ENCODE data around the gene SLC25A47. TPM values are rescaled to one million over a fixed set of nuclear protein-coding genes. Genes with fewer than 3 reads are reported as not detected.

Gene SLC25A47
- total RNA-seq, 3 donors from 2014 or later = 0.17 TPM; not detected in 2

GRCh38 chr14:100298551-100299237 lies 24.4 kb upstream of the SLC25A47 start:
- no peaks in the 10 kb centered on the region for H3K36me3 ChIP-seq (ENCODE audit: low read depth)
- H3K9me3 ChIP-seq = no peaks in the 10 kb centered on the region
- intact Hi-C loops (cut with DNase I, micrococcal nuclease) = no loop called here
- H3K4me1 ChIP-seq (ENCODE audit: low read depth) = no peaks in the 10 kb centered on the region
- no peak for TF ChIP-seq CTCF (IDR thresholded peaks at IDR 0.05)
- DNase-seq = peak in 2 of 3 donors; percentile 23 to 48
- ATAC-seq = no peak
- no peak overlapping the region for H3K4me3 ChIP-seq

DNA sequence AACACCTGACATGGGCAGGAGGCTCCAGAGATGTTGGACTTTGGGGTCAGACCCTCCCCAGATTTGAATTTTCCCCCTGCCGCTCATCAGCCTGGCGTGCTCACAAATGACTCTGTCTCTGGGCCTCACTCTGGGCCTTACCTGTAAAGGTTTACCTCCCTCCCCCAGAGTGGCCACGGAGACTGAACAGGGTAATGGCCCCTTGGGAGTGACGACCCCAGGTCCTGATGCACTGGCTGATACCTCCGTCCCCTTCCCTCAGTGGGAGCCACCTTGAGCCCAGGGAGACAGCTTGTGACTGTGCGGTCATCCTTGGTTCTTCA lies 23.9 kb upstream of the SLC25A47 start:
- ATAC-seq (no peak), DNase-seq (peak in 2 of 3 donors; percentile 26 to 30)
- Histone ChIP-seq H3K36me3 (ENCODE audit: low read depth) (no peaks in the 10 kb centered on the region), H3K4me1 (ENCODE audit: low read depth) (no peaks in the 10 kb centered on the region), H3K9me3 (no peaks in the 10 kb centered on the region), H3K4me3 (no peak overlapping the region)
- intact Hi-C loops (cut with DNase I, micrococcal nuclease) = no loop called here
- TF ChIP-seq CTCF (IDR thresholded peaks at IDR 0.05) = no peak

DNA sequence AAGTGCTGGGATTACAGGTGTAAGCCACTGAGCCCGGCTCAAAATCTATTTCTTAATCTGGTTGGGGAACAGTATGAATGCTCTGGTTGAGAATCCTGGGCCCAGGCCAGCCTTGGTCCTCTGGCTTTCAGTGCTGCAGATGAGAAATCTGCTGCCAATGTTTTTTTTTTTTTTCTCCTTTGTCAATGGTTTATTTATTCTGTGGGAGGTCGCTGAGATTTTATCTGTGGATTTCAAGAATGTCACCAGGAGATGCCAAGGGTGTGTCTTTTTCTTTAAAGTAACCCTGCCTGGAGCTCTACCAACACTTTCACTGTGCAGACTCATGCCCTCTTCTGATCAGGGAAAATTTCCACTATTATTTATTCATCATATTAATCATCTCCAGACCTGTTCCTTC lies 20.5 kb upstream of the SLC25A47 start:
- Histone ChIP-seq H3K9me3 (no peaks in the 10 kb centered on the region), H3K4me3 (no peak overlapping the region), H3K4me1 (ENCODE audit: low read depth) (peaks cover 20% of the 10 kb centered on the region), H3K36me3 (ENCODE audit: low read depth) (no peaks in the 10 kb centered on the region)
- ATAC-seq (no peak), DNase-seq (peak in 1 of 3 donors; percentile 29)
- intact Hi-C loops (cut with DNase I, micrococcal nuclease) = loop anchor here in 1 of 2 donors (10.0 kb wide), 1 partner anchor 72 kb away; the partner anchor contains the start of gene WDR25
- no peak for TF ChIP-seq CTCF (IDR thresholded peaks at IDR 0.05)

DNA sequence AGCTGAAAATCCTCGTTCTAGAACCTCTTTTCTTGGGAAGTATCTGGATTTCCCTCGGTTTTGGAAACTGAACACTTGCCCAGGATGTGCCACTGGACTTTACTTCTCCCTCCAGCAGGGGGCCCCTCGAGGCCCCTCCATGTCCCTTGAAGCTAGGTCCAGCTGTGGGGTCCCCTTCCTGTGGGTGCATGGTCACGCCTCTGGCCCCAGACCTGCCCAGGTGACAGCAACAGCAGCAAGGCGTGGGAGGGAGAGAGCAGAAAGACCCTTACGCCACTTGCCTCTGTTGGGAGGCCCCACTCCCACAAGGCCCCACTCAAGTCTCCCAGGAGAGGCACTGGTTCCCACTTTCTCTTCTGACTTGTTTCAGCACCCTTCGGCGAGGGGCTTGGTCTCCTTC lies 20.0 kb upstream of the SLC25A47 start:
- H3K4me1 ChIP-seq (ENCODE audit: low read depth) = peaks cover 20% of the 10 kb centered on the region
- no peaks in the 10 kb centered on the region for H3K9me3 ChIP-seq
- no peak for ATAC-seq
- H3K36me3 ChIP-seq (ENCODE audit: low read depth) = no peaks in the 10 kb centered on the region
- intact Hi-C loops (cut with DNase I, micrococcal nuclease) = loop anchor here in 1 of 2 donors (10.0 kb wide), 1 partner anchor 72 kb away; the partner anchor contains the start of gene WDR25
- no peak overlapping the region for H3K4me3 ChIP-seq
- DNase-seq = no peak
- TF ChIP-seq CTCF (IDR thresholded peaks at IDR 0.05) = peak; percentile 32

GRCh38 chr14:100303925-100304324 lies 19.2 kb upstream of the SLC25A47 start:
- no peak for TF ChIP-seq CTCF (IDR thresholded peaks at IDR 0.05)
- ATAC-seq = no peak
- Histone ChIP-seq H3K36me3 (ENCODE audit: low read depth) (no peaks in the 10 kb centered on the region), H3K4me3 (no peak overlapping the region), H3K9me3 (no peaks in the 10 kb centered on the region), H3K4me1 (ENCODE audit: low read depth) (peaks cover 20% of the 10 kb centered on the region)
- no peak for DNase-seq
- intact Hi-C loops (cut with DNase I, micrococcal nuclease) = loop anchor here in 1 of 2 donors (10.0 kb wide), 1 partner anchor 71 kb away; the partner anchor contains the start of gene WDR25
